Fibroblast of lung (primary cell): ENCODE measurements around the gene COPB2.

Experiments used
- CTCF ChIP-seq, 2 donors: IDR thresholded peaks in 1 of 2; conservative IDR thresholded peaks in 1 of 2; 1 replicate in 1 of 2; 2 replicates in 1 of 2; pipeline ENCODE4 v1.5.1; 2011 to 2012; ENCODE audit warnings: low read length in 2 of 2, control low read depth in 1 of 2, inconsistent platforms in 1 of 2, low read depth in 1 of 2, mild to moderate bottlenecking in 1 of 2
- EZH2 ChIP-seq: IDR thresholded peaks from 2 replicates; pipeline ENCODE4 v1.5.1; 2012; ENCODE audit warnings: low read length, control low read depth, mild to moderate bottlenecking; ENCODE audit errors: missing control alignments

GRCh38 chr3:139329364-139329850, 60.0 kb downstream of the COPB2 start:
- TF ChIP-seq CTCF (conservative IDR thresholded peaks at IDR 0.05 in 1 of 2, IDR thresholded peaks at IDR 0.05 in 1 of 2; ENCODE audit: low read depth in 1 of 2, low read length in 2 of 2), result peak; percentile 98 to 99
- no peak for TF ChIP-seq EZH2
